Retinal pigment epithelial cell (primary cell): ENCODE data around the gene CRACR2A.

Source experiments
- DNase-seq: peaks from one replicate; pipeline ENCODE4 v3.0.0-alpha.2; 2010; ENCODE audit warnings: low read depth
- H3K4me3 ChIP-seq: 2 replicates; pipeline ENCODE4 v1.5.1; 2011; ENCODE audit warnings: mild to moderate bottlenecking, low read length, control low read depth, moderate library complexity
- TF ChIP-seq, protein P1 (sequence below): conservative IDR thresholded peaks from 2 replicates; pipeline ENCODE4 v1.5.1; 2011; ENCODE audit warnings: low read depth, low read length, control low read depth, inconsistent platforms

The CRACR2A gene

DNA sequence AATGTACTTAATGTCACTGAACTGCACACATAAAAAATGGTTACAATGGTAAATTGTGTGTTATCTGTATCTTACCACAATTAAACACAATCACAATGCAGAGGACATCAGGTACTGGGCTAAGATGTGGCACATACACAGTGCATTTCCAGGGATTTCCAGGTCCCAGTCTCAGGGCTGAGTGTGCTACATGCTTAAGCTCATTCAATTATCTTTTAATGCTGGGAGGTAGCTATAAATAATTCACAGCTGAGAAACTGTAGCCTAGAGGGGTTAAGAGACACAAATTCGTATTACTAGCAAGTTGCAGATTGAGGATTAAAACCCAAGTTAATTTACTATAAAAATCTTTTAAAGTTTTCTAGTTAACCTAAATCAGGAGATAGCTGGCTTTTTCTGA lies 67.1 kb downstream of the CRACR2A start:
- H3K4me3 ChIP-seq, result no peak overlapping the region
- DNase-seq, result no peak
- TF ChIP-seq, protein P1, sequence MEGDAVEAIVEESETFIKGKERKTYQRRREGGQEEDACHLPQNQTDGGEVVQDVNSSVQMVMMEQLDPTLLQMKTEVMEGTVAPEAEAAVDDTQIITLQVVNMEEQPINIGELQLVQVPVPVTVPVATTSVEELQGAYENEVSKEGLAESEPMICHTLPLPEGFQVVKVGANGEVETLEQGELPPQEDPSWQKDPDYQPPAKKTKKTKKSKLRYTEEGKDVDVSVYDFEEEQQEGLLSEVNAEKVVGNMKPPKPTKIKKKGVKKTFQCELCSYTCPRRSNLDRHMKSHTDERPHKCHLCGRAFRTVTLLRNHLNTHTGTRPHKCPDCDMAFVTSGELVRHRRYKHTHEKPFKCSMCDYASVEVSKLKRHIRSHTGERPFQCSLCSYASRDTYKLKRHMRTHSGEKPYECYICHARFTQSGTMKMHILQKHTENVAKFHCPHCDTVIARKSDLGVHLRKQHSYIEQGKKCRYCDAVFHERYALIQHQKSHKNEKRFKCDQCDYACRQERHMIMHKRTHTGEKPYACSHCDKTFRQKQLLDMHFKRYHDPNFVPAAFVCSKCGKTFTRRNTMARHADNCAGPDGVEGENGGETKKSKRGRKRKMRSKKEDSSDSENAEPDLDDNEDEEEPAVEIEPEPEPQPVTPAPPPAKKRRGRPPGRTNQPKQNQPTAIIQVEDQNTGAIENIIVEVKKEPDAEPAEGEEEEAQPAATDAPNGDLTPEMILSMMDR, result no peak

DNA sequence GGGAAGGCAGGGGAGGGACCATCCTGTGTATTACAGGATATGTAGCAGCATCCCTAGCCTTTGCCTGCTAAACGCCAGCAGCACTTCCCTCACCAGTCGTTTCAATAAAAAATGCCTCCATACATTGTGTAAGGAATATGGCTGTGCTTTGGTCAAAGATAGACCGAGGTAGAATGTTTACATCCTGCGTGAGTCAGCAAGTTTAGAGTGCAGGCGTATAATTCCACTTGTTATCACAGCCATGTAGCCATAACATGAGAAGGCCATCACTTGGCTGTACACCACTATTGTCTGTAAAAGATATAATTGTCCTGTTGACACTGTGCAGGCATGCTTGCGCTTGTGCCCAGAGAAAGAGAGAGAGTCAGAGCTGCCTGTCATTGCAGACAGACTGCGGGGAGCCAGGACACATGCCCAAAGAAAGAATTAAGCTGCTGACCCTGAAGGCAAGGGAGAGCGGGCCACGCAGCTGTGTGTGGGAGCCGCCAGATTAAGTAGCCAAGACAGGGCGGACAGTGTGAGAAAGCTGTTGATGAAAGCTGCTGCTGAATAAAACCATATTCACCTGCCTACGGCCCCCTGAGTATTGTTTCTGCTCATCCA lies 68.4 kb downstream of the CRACR2A start:
- no peak for DNase-seq
- TF ChIP-seq, protein P1, result no peak

DNA sequence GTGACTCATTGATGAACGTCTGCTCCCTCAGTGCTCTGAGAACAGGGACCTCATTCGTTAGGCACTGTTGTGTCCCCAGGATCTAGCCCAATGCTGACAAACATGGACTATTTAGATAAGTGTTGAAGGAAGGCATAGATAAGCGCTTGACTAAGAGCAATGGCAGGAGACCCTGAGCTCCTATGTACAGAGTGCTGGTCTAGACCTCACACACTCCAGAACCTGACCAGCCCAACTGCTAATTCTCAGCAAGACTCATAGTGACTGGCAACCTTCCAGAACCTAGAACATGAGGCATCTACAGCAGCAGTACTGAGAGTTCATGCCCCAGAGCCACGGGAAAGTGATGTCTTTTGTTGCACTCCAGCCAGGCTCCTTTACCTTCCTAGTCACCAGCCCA lies 69.2 kb downstream of the CRACR2A start:
- no peak for DNase-seq
- H3K4me3 ChIP-seq, result no peak overlapping the region
- TF ChIP-seq, protein P1, result no peak

More for the DNA sequence above, 68.4 kb downstream of the CRACR2A start:
- H3K4me3 ChIP-seq, result no peak overlapping the region

DNA sequence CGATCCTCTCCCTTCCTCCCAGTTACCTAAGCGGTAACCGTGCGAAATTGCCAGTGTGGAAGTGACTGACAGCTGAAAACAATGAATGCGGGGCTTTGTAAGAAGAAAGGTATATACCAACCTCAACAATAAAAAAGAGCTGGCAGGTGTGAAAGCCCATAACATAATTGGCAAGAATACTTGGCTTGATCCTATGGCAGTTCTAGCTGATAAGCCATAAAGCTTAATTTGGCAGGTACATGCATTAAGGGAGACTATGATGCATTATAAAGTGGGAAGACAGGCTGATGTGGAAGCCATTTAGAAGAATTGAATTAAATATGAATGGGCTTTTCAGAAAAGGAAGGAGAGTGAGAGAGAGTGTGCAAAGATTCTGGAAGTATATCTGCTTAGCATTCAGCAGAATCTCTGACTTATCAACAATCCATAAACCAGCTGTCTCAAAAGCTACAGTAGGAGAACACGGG lies 71.3 kb downstream of the CRACR2A start:
- no peak for DNase-seq
- H3K4me3 ChIP-seq, result no peak overlapping the region
- TF ChIP-seq, protein P1, result no peak

DNA sequence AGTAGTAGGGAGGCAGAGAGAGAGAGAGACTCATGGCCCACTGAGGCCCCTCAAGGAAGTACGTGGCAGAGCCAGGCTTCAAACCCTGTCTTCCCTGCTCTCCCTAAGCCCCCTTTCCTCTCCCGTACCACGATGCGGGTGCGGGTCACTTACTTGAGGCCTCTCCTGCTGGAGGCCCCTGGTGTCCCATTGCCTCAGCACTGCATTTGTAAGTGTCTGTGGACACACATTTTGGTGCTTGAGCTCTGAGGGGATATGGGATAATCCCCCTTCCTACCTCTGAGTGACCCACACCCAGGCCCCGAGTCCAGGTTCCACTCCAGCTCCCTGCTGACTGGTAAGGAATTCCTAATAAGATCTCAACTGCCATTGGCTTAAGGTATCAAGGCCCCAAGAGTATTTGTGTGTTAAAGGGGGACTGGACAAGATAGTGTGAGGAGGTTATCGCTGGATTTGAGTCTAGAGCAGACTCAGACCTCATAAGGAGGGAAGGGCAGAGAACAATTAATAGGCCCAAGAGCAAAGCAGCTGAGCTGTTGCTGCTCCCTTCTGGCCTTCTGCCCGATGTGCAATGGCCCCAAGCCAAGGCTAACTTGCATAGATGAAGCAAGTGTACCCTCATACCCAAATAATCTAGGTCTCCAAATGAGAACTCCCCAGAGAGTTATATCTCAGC lies 71.9 kb downstream of the CRACR2A start:
- no peak for DNase-seq
- H3K4me3 ChIP-seq, result no peak overlapping the region
- TF ChIP-seq, protein P1, result peak; percentile 47

DNA sequence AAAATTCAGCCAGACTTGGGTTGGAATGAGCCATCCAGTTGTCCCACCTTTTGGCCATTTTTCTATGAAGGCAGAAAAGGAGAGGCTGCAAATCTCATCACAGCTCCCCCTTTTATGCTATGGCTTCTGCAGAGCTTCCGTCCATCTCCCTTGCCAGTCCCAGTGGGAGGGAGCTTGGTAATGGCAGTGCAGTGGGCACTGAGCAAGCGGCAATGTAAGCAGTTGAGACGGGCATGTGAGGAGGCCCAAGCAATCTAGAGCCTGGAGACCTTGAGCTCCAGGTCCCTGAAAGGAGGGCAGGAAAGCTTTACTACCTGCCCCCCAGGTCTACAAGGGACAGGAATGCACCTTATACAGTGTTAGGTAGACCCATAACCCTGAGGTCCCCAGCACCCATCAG lies 73.1 kb downstream of the CRACR2A start:
- TF ChIP-seq, protein P1, result no peak
- no peak for DNase-seq
- no peak overlapping the region for H3K4me3 ChIP-seq

DNA sequence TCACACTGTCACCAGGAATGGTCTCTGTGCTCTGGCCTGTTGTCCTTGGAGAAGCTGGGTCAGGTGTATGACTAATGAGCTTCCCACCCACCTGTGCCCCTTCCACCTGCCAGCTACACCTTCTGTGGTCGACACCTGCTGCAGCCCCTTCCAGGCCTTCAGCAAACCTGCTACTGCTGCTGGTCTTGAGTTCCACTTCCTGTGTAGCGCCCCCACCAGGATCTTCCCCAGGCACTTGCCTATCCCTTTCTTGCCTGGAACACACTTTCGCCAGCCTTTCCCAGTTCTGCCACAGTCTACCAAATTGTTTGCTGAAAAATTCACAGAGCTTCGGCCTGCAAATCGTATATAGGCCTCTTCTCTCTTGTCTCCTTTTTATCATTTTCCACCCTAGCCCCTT lies 75.3 kb downstream of the CRACR2A start:
- no peak overlapping the region for H3K4me3 ChIP-seq
- TF ChIP-seq, protein P1, result no peak
- DNase-seq, result no peak
